HepG2 (cell line): Measurements from ENCODE around the gene NOTUM. TPM values are rescaled to one million over a fixed set of nuclear protein-coding genes. Genes with fewer than 3 reads are reported as not detected.

Experiments used
- EP300 ChIP-seq, 3 experiments: sonication (generic) in 1 of 3; formaldehyde crosslinking in 1 of 3; IDR thresholded peaks; 2 replicates each; pipeline versions ENCODE4 v1.5.1 to v1.6.1; 2011 to 2020; ENCODE audit warnings: low read depth in 2 of 3, low read length in 2 of 3, borderline replicate concordance in 1 of 3, improper control_type of control experiment in 1 of 3, mild to moderate bottlenecking in 1 of 3, missing genetic modification reagents in 1 of 3, moderate library complexity in 1 of 3
- KDM3A ChIP-seq: IDR thresholded peaks from 2 replicates; pipeline ENCODE4 v1.6.1; 2018; ENCODE audit warnings: low read depth, missing compliant biosample characterization
- POLR2AphosphoS5 ChIP-seq: IDR thresholded peaks from 2 replicates; pipeline ENCODE4 v1.6.1; 2012; ENCODE audit warnings: low read depth, low read length
- SMARCE1 ChIP-seq: fragments of 450-650 bp; IDR thresholded peaks from 2 replicates; pipeline ENCODE4 v1.6.1; 2017; ENCODE audit warnings: borderline replicate concordance
- YEATS4 ChIP-seq: sonication (generic); formaldehyde crosslinking; IDR thresholded peaks from 2 replicates; pipeline ENCODE4 v1.4.0; 2020; ENCODE audit warnings: missing genetic modification reagents, borderline replicate concordance
- ZC3H13 ChIP-seq: sonication (generic); formaldehyde crosslinking; IDR thresholded peaks from 2 replicates; pipeline ENCODE4 v1.8.1; 2023; ENCODE audit warnings: mild to moderate bottlenecking, missing genetic modification reagents, moderate library complexity
- ZEB1 ChIP-seq: IDR thresholded peaks from 2 replicates; pipeline ENCODE4 v1.6.1; 2012; ENCODE audit warnings: mild to moderate bottlenecking, low read depth, inconsistent platforms; ENCODE audit not compliant: insufficient replicate concordance
- ZFP62 ChIP-seq: sonication (generic); formaldehyde crosslinking; IDR thresholded peaks from 2 replicates; pipeline ENCODE4 v1.4.0; 2020; ENCODE audit warnings: missing genetic modification reagents
- ZNF234 ChIP-seq: sonication (generic); formaldehyde crosslinking; conservative IDR thresholded peaks from 2 replicates; pipeline ENCODE4 v1.5.1; 2020; ENCODE audit warnings: mild to moderate bottlenecking, missing genetic modification reagents
- ZNF282 ChIP-seq: fragments of 450-650 bp; IDR thresholded peaks from 2 replicates; pipeline ENCODE4 v1.6.1; 2018; ENCODE audit not compliant: partially characterized antibody
- ZNF468 ChIP-seq: sonication (generic); formaldehyde crosslinking; IDR thresholded peaks from 2 replicates; pipeline ENCODE4 v1.8.0; 2022; ENCODE audit warnings: mild to moderate bottlenecking, moderate library complexity, missing genetic modification reagents
- polyA plus RNA-seq, 8 experiments: library from polyadenylated mRNA; depleted of rRNA in 3 of 8; stranded (reverse) in 7 of 8; unstranded in 1 of 8; fragments of >200 nt; fragmentation: Illumina TruSeq in 4 of 8; extraction: Trizol in 4 of 8; gene quantifications; 2 replicates each; pipeline versions ENCODE4 v1.2.1 to v1.2.3, GENCODE V29; 2011 to 2016; ENCODE audit warnings: low read depth in 4 of 8, missing spikeins in 1 of 8, mixed read lengths in 1 of 8; ENCODE audit not compliant: insufficient read depth in 1 of 8
- total RNA-seq, 5 experiments: library from RNA; depleted of rRNA; stranded (reverse); fragments of >200 nt; fragmentation: Illumina TruSeq; extraction: Trizol; gene quantifications; 2 replicates each; pipeline ENCODE4 v1.2.3, GENCODE V29; 2016; ENCODE audit warnings: low read depth in 1 of 5
- TF ChIP-seq, protein P1 (sequence below): sonication (generic); formaldehyde crosslinking; IDR thresholded peaks from 2 replicates; pipeline ENCODE4 v1.9.0; 2022; ENCODE audit warnings: low read depth, missing genetic modification reagents
- TF ChIP-seq, protein P2 (sequence below): sonication (generic); formaldehyde crosslinking; IDR thresholded peaks from 2 replicates; pipeline ENCODE4 v1.5.1; 2020; ENCODE audit warnings: missing genetic modification reagents, mild to moderate bottlenecking, borderline replicate concordance
- TF ChIP-seq, protein P3 (sequence below): sonication (generic); formaldehyde crosslinking; IDR thresholded peaks from 2 replicates; pipeline ENCODE4 v1.5.1; 2020; ENCODE audit warnings: missing genetic modification reagents, mild to moderate bottlenecking, borderline replicate concordance
- TF ChIP-seq, protein P4 (sequence below): sonication (generic); formaldehyde crosslinking; IDR thresholded peaks from 2 replicates; pipeline ENCODE4 v1.4.0; 2020; ENCODE audit warnings: missing genetic modification reagents, low read depth, mild to moderate bottlenecking, borderline replicate concordance
- TF ChIP-seq, protein P5 (sequence below): IDR thresholded peaks from 2 replicates; pipeline ENCODE4 v1.6.1; 2012; ENCODE audit warnings: low read depth, low read length, improper control_type of control experiment
- TF ChIP-seq, protein P6 (sequence below): sonication (generic); formaldehyde crosslinking; IDR thresholded peaks from 2 replicates; pipeline ENCODE4 v1.5.1; 2020; ENCODE audit warnings: missing genetic modification reagents, mild to moderate bottlenecking, borderline replicate concordance

NOTUM gene
- total and polyA plus RNA-seq, 2 of the 13 experiments (the other 11 are each of a cell fraction or from before 2014, with no cell fraction given), result 150 to 160 TPM

DNA sequence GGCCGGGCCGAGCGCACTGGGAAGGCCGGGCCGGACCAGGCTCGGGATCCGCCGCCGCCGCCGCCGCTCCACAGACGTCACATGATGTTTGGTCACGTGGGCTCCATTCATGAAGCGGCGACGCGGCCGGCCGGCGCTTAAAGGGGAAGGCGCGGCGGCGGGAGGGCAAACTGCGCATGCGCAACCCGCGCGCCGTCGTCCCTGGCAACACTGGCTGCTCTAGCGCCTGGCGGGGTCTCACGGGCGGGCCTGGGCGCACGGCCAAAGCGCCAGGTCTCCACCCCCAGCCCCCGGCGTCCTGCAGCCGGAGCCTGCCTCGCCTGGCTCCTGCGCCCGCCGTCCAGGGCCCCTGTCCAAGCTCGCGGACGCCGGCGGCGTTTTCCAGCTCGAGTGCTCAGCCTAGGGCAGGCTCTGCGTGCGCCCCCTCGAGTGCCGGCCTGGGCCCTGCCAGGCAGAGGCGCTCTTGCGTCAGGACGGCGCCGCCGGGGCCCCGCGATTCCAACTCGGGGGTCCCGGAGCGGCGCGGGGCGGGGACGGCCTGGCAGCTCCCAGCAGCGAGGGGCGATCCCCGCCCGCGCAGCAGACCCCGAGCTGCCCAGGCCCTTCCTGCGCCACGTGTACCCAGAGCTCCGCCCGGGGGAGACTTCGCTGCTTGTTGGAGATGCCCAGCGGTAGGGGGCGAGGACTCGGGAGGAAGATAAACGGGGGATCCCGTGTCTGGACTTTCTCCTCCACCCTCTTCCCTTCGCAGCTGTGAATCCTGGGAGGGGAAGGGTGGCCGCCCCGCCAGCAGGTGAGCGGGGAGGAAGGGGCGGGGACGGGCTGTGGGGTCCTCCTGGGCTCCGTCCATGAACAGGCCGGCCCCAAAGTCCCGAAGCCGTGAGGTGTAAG is 33.1 kb downstream of the NOTUM start, which contains the start of gene MAFG (continued):
- TF ChIP-seq, protein P1, sequence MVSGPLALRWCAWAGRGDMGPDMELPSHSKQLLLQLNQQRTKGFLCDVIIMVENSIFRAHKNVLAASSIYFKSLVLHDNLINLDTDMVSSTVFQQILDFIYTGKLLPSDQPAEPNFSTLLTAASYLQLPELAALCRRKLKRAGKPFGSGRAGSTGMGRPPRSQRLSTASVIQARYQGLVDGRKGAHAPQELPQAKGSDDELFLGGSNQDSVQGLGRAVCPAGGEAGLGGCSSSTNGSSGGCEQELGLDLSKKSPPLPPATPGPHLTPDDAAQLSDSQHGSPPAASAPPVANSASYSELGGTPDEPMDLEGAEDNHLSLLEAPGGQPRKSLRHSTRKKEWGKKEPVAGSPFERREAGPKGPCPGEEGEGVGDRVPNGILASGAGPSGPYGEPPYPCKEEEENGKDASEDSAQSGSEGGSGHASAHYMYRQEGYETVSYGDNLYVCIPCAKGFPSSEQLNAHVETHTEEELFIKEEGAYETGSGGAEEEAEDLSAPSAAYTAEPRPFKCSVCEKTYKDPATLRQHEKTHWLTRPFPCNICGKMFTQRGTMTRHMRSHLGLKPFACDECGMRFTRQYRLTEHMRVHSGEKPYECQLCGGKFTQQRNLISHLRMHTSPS, result no peak
- TF ChIP-seq KDM3A (0 out of 2 replicates have a peak, but pooled peaks have one; percentile 38), ZC3H13 (CRISPR knock-in tag) (peak; percentile 99), POLR2AphosphoS5 (no peak), SMARCE1 (no peak), ZEB1 (no peak), ZNF468 (0 out of 2 replicates have a peak, but pooled peaks have one; percentile 92), ZFP62 (CRISPR knock-in tag) (no peak), ZNF282 (no peak), ZNF234 (CRISPR knock-in tag) (no peak), YEATS4 (CRISPR knock-in tag) (peak; percentile 91; the same call in 1 of the 2 replicates), EP300 (IDR thresholded peaks at IDR 0.05; ENCODE audit: low read depth in 2 of 2, low read length in 2 of 2) (0 out of 4 replicates have a peak, but pooled peaks of 1 of the 2 experiments have one; percentile 11), EP300 (CRISPR knock-in tag; IDR thresholded peaks at IDR 0.05; ENCODE audit: borderline replicate concordance) (0 out of 2 replicates have a peak, but pooled peaks have one; percentile 37)
- TF ChIP-seq, protein P2, sequence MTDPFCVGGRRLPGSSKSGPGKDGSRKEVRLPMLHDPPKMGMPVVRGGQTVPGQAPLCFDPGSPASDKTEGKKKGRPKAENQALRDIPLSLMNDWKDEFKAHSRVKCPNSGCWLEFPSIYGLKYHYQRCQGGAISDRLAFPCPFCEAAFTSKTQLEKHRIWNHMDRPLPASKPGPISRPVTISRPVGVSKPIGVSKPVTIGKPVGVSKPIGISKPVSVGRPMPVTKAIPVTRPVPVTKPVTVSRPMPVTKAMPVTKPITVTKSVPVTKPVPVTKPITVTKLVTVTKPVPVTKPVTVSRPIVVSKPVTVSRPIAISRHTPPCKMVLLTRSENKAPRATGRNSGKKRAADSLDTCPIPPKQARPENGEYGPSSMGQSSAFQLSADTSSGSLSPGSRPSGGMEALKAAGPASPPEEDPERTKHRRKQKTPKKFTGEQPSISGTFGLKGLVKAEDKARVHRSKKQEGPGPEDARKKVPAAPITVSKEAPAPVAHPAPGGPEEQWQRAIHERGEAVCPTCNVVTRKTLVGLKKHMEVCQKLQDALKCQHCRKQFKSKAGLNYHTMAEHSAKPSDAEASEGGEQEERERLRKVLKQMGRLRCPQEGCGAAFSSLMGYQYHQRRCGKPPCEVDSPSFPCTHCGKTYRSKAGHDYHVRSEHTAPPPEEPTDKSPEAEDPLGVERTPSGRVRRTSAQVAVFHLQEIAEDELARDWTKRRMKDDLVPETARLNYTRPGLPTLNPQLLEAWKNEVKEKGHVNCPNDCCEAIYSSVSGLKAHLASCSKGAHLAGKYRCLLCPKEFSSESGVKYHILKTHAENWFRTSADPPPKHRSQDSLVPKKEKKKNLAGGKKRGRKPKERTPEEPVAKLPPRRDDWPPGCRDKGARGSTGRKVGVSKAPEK (CRISPR knock-in tag), result no peak
- TF ChIP-seq, protein P3, sequence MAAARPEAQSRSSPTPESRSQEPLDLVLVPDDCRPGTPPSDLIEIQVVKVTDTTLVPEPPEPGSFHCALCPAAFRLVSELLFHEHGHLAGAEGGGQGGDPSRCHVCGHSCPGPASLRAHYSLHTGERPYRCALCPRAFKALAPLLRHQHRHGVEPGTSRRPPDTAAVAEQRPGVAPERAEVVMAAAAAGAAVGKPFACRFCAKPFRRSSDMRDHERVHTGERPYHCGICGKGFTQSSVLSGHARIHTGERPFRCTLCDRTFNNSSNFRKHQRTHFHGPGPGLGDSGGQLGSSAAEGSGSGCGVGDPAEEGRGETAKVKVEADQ (CRISPR knock-in tag), result peak; percentile 77; the same call in 1 of the 2 replicates
- TF ChIP-seq, protein P4, sequence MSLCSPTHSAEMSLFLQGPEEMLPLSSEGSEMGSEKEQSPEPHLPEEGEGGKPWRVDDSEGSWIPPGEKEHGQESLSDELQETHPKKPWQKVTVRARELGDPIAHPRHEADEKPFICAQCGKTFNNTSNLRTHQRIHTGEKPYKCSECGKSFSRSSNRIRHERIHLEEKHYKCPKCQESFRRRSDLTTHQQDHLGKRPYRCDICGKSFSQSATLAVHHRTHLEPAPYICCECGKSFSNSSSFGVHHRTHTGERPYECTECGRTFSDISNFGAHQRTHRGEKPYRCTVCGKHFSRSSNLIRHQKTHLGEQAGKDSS (CRISPR knock-in tag), result peak; percentile 89
- TF ChIP-seq, protein P5, sequence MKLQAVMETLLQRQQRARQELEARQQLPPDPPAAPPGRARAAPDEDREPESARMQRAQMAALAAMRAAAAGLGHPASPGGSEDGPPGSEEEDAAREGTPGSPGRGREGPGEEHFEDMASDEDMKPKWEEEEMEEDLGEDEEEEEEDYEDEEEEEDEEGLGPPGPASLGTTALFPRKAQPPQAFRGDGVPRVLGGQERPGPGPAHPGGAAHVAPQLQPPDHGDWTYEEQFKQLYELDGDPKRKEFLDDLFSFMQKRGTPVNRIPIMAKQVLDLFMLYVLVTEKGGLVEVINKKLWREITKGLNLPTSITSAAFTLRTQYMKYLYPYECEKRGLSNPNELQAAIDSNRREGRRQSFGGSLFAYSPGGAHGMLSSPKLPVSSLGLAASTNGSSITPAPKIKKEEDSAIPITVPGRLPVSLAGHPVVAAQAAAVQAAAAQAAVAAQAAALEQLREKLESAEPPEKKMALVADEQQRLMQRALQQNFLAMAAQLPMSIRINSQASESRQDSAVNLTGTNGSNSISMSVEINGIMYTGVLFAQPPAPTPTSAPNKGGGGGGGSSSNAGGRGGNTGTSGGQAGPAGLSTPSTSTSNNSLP, result no peak
- TF ChIP-seq, protein P6, sequence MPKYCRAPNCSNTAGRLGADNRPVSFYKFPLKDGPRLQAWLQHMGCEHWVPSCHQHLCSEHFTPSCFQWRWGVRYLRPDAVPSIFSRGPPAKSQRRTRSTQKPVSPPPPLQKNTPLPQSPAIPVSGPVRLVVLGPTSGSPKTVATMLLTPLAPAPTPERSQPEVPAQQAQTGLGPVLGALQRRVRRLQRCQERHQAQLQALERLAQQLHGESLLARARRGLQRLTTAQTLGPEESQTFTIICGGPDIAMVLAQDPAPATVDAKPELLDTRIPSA (CRISPR knock-in tag), result 0 out of 2 replicates have a peak, but pooled peaks have one; percentile 56
